Kidney (tissue), 14 donors: Measurements from ENCODE around the gene APC2. TPM values are rescaled to one million over a fixed set of nuclear protein-coding genes. Genes with fewer than 3 reads are reported as not detected.

Source experiments
- DNase-seq, 5 donors: peaks; one replicate each; pipeline ENCODE4 v3.0.0-alpha.2; 2013 to 2020
- FAIRE-seq: peaks from 2 replicates; lab custom pipeline; 2012; peaks lifted over from hg19 to GRCh38; lab: Jason Lieb, UNC
- H3K27ac ChIP-seq, 2 donors: one replicate each; pipeline ENCODE4 v1.7.0; 2013; ENCODE audit warnings: low read depth in 2 of 2, low read length in 2 of 2, inconsistent platforms in 1 of 2
- H3K27me3 ChIP-seq: one replicate; pipeline ENCODE4 v1.7.1; 2013; ENCODE audit warnings: low read length, inconsistent platforms; ENCODE audit not compliant: control insufficient read depth, insufficient read depth
- H3K36me3 ChIP-seq, 3 donors: one replicate each; pipeline versions ENCODE4 v1.7.0 to v1.7.1; 2013; ENCODE audit warnings: low read length in 3 of 3, control low read depth in 1 of 3, inconsistent platforms in 1 of 3; ENCODE audit not compliant: insufficient read depth in 3 of 3, control insufficient read depth in 2 of 3
- H3K4me1 ChIP-seq, 3 donors: one replicate each; pipeline versions ENCODE4 v1.7.0 to v1.7.1; 2013; ENCODE audit warnings: low read length in 3 of 3, inconsistent platforms in 1 of 3, low read depth in 1 of 3; ENCODE audit not compliant: control insufficient read depth in 2 of 3, insufficient read depth in 2 of 3
- H3K4me3 ChIP-seq, 3 donors: one replicate each; pipeline versions ENCODE4 v1.7.0 to v1.8.1; 2013; ENCODE audit warnings: low read length in 3 of 3, control low read depth in 1 of 3, inconsistent platforms in 1 of 3
- H3K9ac ChIP-seq, 3 donors: one replicate each; pipeline versions ENCODE4 v1.7.0 to v1.7.1; 2013; ENCODE audit warnings: low read length in 3 of 3, control low read depth in 1 of 3, inconsistent platforms in 1 of 3
- H3K9me3 ChIP-seq, 3 donors: one replicate each; pipeline versions ENCODE4 v1.7.0 to v1.7.1; 2013; ENCODE audit warnings: low read length in 3 of 3, control low read depth in 1 of 3, inconsistent platforms in 1 of 3; ENCODE audit not compliant: control insufficient read depth in 2 of 3, insufficient read depth in 1 of 3
- CTCF ChIP-seq: IDR thresholded peaks from 3 replicates; pipeline ENCODE4 v1.5.1; 2012; ENCODE audit warnings: mild to moderate bottlenecking, moderate library complexity, borderline replicate concordance; ENCODE audit not compliant: insufficient read depth; ENCODE audit errors: extremely low read depth
- intact Hi-C: fragments of 100-400 bp; cut with DNase I; formaldehyde crosslinking; loops from one replicate; pipeline ENCODE4 v1.11.1; 2022
- polyA plus RNA-seq: library from polyadenylated mRNA; stranded (reverse); fragments of 350-450 nt; fragmentation: Illumina TruSeq; extraction: RNeasy Lipid Tissue Mini Kit (QIAGEN cat#74804); gene quantifications from one replicate; pipeline ENCODE4 v1.2.3, GENCODE V29; 2014; ENCODE audit warnings: low read depth, low replicate concordance; ENCODE audit not compliant: insufficient read depth
- total RNA-seq: library from RNA; stranded (reverse); fragmentation: NEBNext Ultra II Directional; extraction: Animal tissue kit (Norgen Biotek cat#: 25700); gene quantifications from one replicate; pipeline ENCODE4 v1.2.1, GENCODE V29; 2021
- donor health status: control.
- donor health status: control.
- donor health status: control.
- donor health status: control.
- donor health status: control.
- donor health status: DM: yes; HTN: yes; CAD: no.
- donor health status: Normal renal cell carcinoma (clear cell type).

Gene APC2
- total and polyA plus RNA-seq, 2 donors from 2014 or later = 0.25 TPM; not detected in 1

GRCh38 chr19:1416014-1416841, 33.7 kb upstream of the APC2 start:
- H3K27me3 ChIP-seq = no peaks in the 10 kb centered on the region
- peak overlapping the region in 2 of 3 donors; percentile 20 to 73 for H3K9ac ChIP-seq
- TF ChIP-seq CTCF = no peak
- peaks cover 3 to 56% (median 44%) of the 10 kb centered on the region in 3 donors for H3K4me1 ChIP-seq
- DNase-seq (peak in 2 of 5 donors; percentile 24 to 53), FAIRE-seq (no peak)
- no peaks in the 10 kb centered on the region for H3K9me3 ChIP-seq
- peak overlapping the region in 1 of 3 donors; percentile 33 for H3K4me3 ChIP-seq
- peaks cover 4 to 21% (median 12%) of the 10 kb centered on the region in 3 donors for H3K36me3 ChIP-seq
- peak overlapping the region; percentile 91 to 94 for H3K27ac ChIP-seq
- intact Hi-C loops = no loop called here

DNA sequence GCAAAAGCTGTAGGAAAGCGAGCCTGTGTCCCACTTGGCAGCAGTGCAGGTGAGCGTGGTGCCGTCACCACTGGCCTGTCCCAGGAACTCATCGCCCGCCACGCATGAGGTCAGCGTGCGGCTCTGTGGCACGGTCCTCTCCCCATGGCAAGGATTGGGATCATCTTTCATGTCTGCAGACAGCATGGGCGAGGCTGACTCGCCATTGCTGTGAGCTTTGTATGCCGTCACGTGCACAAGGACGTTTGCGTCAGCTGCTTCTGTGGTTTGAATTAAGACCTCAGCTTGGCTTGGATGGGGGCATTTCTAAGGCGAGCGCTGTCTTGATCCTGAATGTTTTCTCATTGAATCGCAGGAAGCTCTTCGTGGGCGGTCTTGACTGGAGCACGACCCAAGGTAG, 32.8 kb upstream of the APC2 start:
- intact Hi-C loops = no loop called here
- Histone ChIP-seq H3K36me3 (peaks cover 4 to 25% (median 13%) of the 10 kb centered on the region in 3 donors), H3K4me1 (peaks cover 3 to 49% (median 41%) of the 10 kb centered on the region in 3 donors), H3K9me3 (no peaks in the 10 kb centered on the region), H3K27ac (peak overlapping the region; percentile 71 to 91), H3K4me3 (no peak overlapping the region), H3K27me3 (no peaks in the 10 kb centered on the region), H3K9ac (peak overlapping the region in 1 of 3 donors; percentile 73)
- TF ChIP-seq CTCF = no peak
- DNase-seq (no peak), FAIRE-seq (no peak)

DNA sequence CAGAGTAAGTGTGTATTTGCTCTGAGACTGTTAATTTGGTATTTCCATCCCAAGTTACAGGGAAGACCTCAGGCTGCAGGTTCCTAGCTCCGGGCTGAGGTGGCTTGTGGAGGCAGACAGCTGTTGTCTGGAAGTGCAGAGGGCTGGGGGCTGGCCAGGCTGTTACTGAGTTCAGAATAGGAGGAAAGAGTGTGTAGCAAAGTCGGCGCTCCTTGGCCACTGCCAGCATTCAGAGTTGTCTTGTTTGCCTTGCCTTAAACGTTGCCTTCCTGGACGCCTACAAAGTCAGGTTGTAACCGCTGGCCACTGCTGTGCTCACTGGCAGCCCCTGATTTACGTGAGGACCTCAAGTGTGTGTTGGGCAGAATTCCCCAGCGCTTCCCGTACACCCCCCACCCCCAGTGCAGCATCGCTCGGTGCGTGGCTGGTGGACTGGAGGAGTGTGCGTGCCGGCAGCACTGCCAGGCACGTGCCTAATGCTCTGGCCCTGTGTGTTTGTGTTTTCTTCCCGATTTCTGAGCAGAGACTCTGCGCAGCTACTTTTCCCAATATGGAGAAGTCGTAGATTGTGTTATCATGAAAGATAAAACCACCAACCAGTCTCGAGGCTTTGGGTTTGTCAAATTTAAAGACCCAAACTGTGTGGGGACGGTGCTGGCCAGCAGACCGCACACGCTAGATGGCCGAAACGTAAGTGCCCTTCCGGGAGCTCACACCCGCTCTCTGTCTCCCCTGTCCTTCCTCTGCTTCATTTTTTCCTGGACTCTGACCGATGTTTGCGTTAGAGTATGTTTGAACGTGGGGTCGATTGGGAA, 32.0 kb upstream of the APC2 start:
- Histone ChIP-seq H3K27ac (peak overlapping the region in 1 of 2 donors; percentile 39), H3K27me3 (no peaks in the 10 kb centered on the region), H3K9ac (peak overlapping the region in 1 of 3 donors; percentile 29), H3K4me3 (no peak overlapping the region), H3K36me3 (peaks cover 4 to 32% (median 17%) of the 10 kb centered on the region in 3 donors), H3K4me1 (peaks cover 3 to 46% (median 35%) of the 10 kb centered on the region in 3 donors), H3K9me3 (no peaks in the 10 kb centered on the region)
- DNase-seq (no peak), FAIRE-seq (no peak)
- intact Hi-C loops = no loop called here
- TF ChIP-seq CTCF = no peak
